HEK293 (cell line): ENCODE measurements around the gene G2E3.
"Not testable (repeated sequence)": the region's sequence is repeated elsewhere in the genome, so short reads cannot be mapped to it uniquely, and the experiment has no call there.

ENCODE experiments used
- CTCF ChIA-PET: fragments of 350-600 bp; formaldehyde crosslinking; extraction: SDS; loops from one replicate; lab custom pipeline; 2021; ENCODE audit warnings: antibody characterized with exemption; lab: Yijun Ruan, JAX
- POLR2A ChIA-PET: fragments of 300-600 bp; formaldehyde crosslinking; extraction: SDS; loops from one replicate; lab custom pipeline; 2020; ENCODE audit warnings: antibody characterized with exemption, inconsistent platforms; lab: Yijun Ruan, JAX
- H3K27ac ChIP-seq: fragments of 200-500 bp; sonication (Bioruptor generic); 2 replicates; pipeline ENCODE4 v1.5.1; 2014; ENCODE audit warnings: low read depth, low read length, control low read depth, inconsistent platforms; ENCODE audit errors: extremely low read depth
- H3K36me3 ChIP-seq, 2 experiments: fragments of 200-500 bp in 1 of 2; sonication (Bioruptor generic) in 1 of 2; 1 replicate in 1 of 2; 2 replicates in 1 of 2; pipeline ENCODE4 v1.5.1; 2014 to 2017; ENCODE audit warnings: inconsistent platforms in 2 of 2, low read length in 2 of 2; ENCODE audit not compliant: control insufficient read depth in 2 of 2, insufficient read depth in 1 of 2
- H3K4me1 ChIP-seq: fragments of 200-500 bp; sonication (Bioruptor generic); 2 replicates; pipeline ENCODE4 v1.5.1; 2014; ENCODE audit warnings: mild to moderate bottlenecking, low read length, inconsistent platforms; ENCODE audit not compliant: control insufficient read depth, insufficient read depth
- H3K4me3 ChIP-seq: 2 replicates; pipeline ENCODE4 v1.5.1; 2011; ENCODE audit warnings: low read depth, mild to moderate bottlenecking, control low read depth, low read length, moderate library complexity
- H3K9me3 ChIP-seq: fragments of 200-500 bp; sonication (Bioruptor generic); 2 replicates; pipeline ENCODE4 v1.5.1; 2014; ENCODE audit warnings: low read depth, low read length, inconsistent platforms; ENCODE audit not compliant: control insufficient read depth, insufficient read depth
- PRDM2 ChIP-seq: fragments of 450-650 bp; formaldehyde crosslinking; IDR thresholded peaks from 2 replicates; pipeline ENCODE4 v1.5.1; 2016; ENCODE audit warnings: missing biosample characterization, missing genetic modification characterization, borderline replicate concordance
- SETDB1 ChIP-seq: IDR thresholded peaks from one replicate; pipeline ENCODE4 v1.6.1; 2017; ENCODE audit warnings: mild to moderate bottlenecking, low read length, moderate library complexity, mixed read lengths; ENCODE audit not compliant: insufficient read length
- ZNF26 ChIP-seq: fragments of 450-650 bp; formaldehyde crosslinking; IDR thresholded peaks from 2 replicates; pipeline ENCODE4 v1.5.1; 2016; ENCODE audit warnings: missing biosample characterization, missing genetic modification characterization
- ZNF560 ChIP-seq: fragments of 450-650 bp; formaldehyde crosslinking; IDR thresholded peaks from 2 replicates; pipeline ENCODE4 v1.5.1; 2017; ENCODE audit warnings: missing biosample characterization, missing genetic modification characterization, borderline replicate concordance
- TF ChIP-seq, protein P1 (sequence below): fragments of 450-650 bp; formaldehyde crosslinking; IDR thresholded peaks from 2 replicates; pipeline ENCODE4 v1.5.1; 2016; ENCODE audit warnings: missing biosample characterization, missing genetic modification characterization
- TF ChIP-seq, protein P2 (sequence below): fragments of 450-650 bp; formaldehyde crosslinking; IDR thresholded peaks from 2 replicates; pipeline ENCODE4 v1.5.1; 2017; ENCODE audit warnings: missing biosample characterization, missing genetic modification characterization

Gene G2E3

DNA sequence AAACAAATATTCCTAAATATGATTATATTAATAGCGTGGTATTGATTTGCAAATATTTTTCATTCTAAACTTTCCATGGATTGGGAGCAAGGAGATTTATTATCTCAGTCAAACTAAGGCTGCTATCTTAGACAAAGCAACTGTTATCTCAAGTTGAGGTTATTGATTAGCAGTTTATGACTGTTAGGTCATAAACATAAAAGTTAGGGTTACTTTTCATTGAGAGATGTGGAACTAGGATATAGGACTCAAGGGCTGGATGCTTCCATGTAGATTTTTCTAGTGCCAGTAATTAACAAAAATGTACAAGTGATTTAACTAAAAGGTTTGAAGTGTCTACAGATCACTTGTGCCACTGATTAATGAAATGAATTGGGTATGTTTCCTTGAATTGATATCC, 82.2 kb downstream of the G2E3 start:
- H3K4me1 ChIP-seq = peaks cover 2% of the 10 kb centered on the region; the same call in 1 of the 2 replicates
- H3K36me3 ChIP-seq = peaks cover 43 to 56% of the 10 kb centered on the region in 2 experiments
- TF ChIP-seq, protein P1, sequence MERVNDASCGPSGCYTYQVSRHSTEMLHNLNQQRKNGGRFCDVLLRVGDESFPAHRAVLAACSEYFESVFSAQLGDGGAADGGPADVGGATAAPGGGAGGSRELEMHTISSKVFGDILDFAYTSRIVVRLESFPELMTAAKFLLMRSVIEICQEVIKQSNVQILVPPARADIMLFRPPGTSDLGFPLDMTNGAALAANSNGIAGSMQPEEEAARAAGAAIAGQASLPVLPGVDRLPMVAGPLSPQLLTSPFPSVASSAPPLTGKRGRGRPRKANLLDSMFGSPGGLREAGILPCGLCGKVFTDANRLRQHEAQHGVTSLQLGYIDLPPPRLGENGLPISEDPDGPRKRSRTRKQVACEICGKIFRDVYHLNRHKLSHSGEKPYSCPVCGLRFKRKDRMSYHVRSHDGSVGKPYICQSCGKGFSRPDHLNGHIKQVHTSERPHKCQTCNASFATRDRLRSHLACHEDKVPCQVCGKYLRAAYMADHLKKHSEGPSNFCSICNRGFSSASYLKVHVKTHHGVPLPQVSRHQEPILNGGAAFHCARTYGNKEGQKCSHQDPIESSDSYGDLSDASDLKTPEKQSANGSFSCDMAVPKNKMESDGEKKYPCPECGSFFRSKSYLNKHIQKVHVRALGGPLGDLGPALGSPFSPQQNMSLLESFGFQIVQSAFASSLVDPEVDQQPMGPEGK (tag by site-specific recombination) = no peak
- TF ChIP-seq ZNF26 (tag by site-specific recombination) = no peak
- TF ChIP-seq, protein P2, sequence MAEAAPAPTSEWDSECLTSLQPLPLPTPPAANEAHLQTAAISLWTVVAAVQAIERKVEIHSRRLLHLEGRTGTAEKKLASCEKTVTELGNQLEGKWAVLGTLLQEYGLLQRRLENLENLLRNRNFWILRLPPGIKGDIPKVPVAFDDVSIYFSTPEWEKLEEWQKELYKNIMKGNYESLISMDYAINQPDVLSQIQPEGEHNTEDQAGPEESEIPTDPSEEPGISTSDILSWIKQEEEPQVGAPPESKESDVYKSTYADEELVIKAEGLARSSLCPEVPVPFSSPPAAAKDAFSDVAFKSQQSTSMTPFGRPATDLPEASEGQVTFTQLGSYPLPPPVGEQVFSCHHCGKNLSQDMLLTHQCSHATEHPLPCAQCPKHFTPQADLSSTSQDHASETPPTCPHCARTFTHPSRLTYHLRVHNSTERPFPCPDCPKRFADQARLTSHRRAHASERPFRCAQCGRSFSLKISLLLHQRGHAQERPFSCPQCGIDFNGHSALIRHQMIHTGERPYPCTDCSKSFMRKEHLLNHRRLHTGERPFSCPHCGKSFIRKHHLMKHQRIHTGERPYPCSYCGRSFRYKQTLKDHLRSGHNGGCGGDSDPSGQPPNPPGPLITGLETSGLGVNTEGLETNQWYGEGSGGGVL = no peak
- no peaks in the 10 kb centered on the region; the same call in 1 of the 2 replicates for H3K9me3 ChIP-seq
- POLR2A ChIA-PET = no interaction called here
- CTCF ChIA-PET = no interaction called here
- H3K4me3 ChIP-seq = no peak overlapping the region
- no peak overlapping the region for H3K27ac ChIP-seq

- H3K27ac ChIP-seq, H3K4me1 ChIP-seq, POLR2A ChIA-PET, H3K4me3 ChIP-seq, H3K9me3 ChIP-seq: not testable (repeated sequence)
- peaks cover 27 to 48% of the 10 kb centered on the region in 2 experiments for H3K36me3 ChIP-seq
- TF ChIP-seq ZNF560 (tag by site-specific recombination) = 0 out of 2 replicates have a peak, but pooled peaks have one; percentile 28
- CTCF ChIA-PET = interaction anchor here (0.7 kb wide), 1 partner anchor 418 kb away, joined by 4 read pairs; no protein-coding TSS in a partner anchor
Observed at GRCh38 chr14:30644462-30644861, 85.5 kb downstream of the G2E3 start.

DNA sequence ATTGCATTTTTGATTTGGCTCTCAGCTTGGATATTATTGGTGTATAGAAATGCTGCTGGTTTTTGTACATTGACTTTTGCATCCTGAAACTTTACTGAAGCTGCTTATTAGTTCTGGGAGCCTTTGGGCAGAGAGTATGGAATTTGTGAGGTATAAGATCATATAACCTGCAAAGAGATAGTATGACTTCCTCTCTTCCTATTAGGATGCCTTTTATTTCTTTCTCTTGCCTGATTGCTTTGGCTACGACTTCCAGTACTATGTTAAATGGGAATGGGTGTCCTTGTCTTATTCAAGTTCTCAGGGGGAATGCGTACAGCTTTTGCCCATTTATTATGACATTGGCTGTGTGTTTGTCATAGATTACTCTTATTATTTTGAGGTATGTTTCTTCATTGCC, 86.6 kb downstream of the G2E3 start:
- H3K9me3 ChIP-seq = no peaks in the 10 kb centered on the region; the same call in 1 of the 2 replicates
- peaks cover 38 to 50% of the 10 kb centered on the region in 2 experiments for H3K36me3 ChIP-seq
- POLR2A ChIA-PET = no interaction called here
- H3K4me3 ChIP-seq = no peak overlapping the region
- CTCF ChIA-PET = interaction anchor here (0.6 to 0.8 kb wide), 2 partner anchors 9 to 148 kb away, joined by 3 read pairs; no protein-coding TSS in a partner anchor
- TF ChIP-seq PRDM2 (tag by site-specific recombination) (no peak), SETDB1 (peak; percentile 24)
- TF ChIP-seq, all 188 proteins: peak for 1
- no peak overlapping the region for H3K27ac ChIP-seq
- peaks cover 2% of the 10 kb centered on the region; the same call in 1 of the 2 replicates for H3K4me1 ChIP-seq
